OCI-LY3 (cell line): ENCODE measurements around the gene SLC10A3.
"Not testable (repeated sequence)": the region's sequence is repeated elsewhere in the genome, so short reads cannot be mapped to it uniquely, and the experiment has no call there.

Source experiments
- H2AFZ ChIP-seq: fragments of 200-600, 300-600 bp; shearing (Covaris generic); 2 replicates; pipeline ENCODE4 v1.6.0; 2014; ENCODE audit warnings: antibody characterized with exemption, low read depth, low read length
- H3K27ac ChIP-seq: fragments of 200-600, 300-600 bp; sonication (generic); 2 replicates; pipeline ENCODE4 v1.5.1; 2014; ENCODE audit warnings: mild to moderate bottlenecking, low read length, moderate library complexity, mixed read lengths
- H3K27me3 ChIP-seq: fragments of 200-600, 300-600 bp; sonication (generic); 2 replicates; pipeline ENCODE4 v1.6.1; 2014; ENCODE audit warnings: low read depth, low read length, mixed read lengths
- H3K36me3 ChIP-seq: fragments of 200-600, 300-600 bp; sonication (generic); replicated peaks from 2 replicates; pipeline ENCODE3; 2014; ENCODE audit warnings: low read depth, low read length, mixed read lengths
- H3K4me1 ChIP-seq: fragments of 300-600, 200-600 bp; sonication (generic); 2 replicates; pipeline ENCODE4 v1.6.1; 2014; ENCODE audit warnings: low read length, mixed read lengths
- H3K4me2 ChIP-seq: fragments of 200-600, 300-600 bp; sonication (generic); 2 replicates; pipeline ENCODE4 v1.6.1; 2014; ENCODE audit warnings: low read length, mixed read lengths
- H3K4me3 ChIP-seq: fragments of 300-600, 200-600 bp; sonication (generic); 2 replicates; pipeline ENCODE4 v1.5.1; 2014; ENCODE audit warnings: antibody characterized with exemption, mild to moderate bottlenecking, low read length, moderate library complexity
- H3K79me2 ChIP-seq: fragments of 300-600, 200-600 bp; shearing (Covaris generic); 2 replicates; pipeline ENCODE4 v1.6.1; 2014; ENCODE audit warnings: mild to moderate bottlenecking, low read length, mixed read lengths
- H3K9ac ChIP-seq: fragments of 300-600, 200-600 bp; shearing (Covaris generic); 2 replicates; pipeline ENCODE4 v1.6.0; 2014; ENCODE audit warnings: mild to moderate bottlenecking, low read length, moderate library complexity
- H3K9me3 ChIP-seq: fragments of 200-600, 300-600 bp; shearing (Covaris generic); 2 replicates; pipeline ENCODE4 v1.6.1; 2014; ENCODE audit warnings: low read length, mixed read lengths; ENCODE audit not compliant: insufficient read depth
- H4K20me1 ChIP-seq: fragments of 200-600, 300-600 bp; sonication (generic); 2 replicates; pipeline ENCODE4 v1.6.1; 2016; ENCODE audit warnings: low read length, mixed read lengths; ENCODE audit not compliant: insufficient read depth
- EZH2phosphoT487 ChIP-seq: fragments of 200-600 bp; shearing (Covaris generic); IDR thresholded peaks from 2 replicates; pipeline ENCODE4 v1.6.1; 2018; ENCODE audit warnings: antibody characterized with exemption, mixed run types, low read depth
- TF ChIP-seq, protein P1 (sequence below): fragments of 200-600, 300-600 bp; sonication (generic); IDR thresholded peaks from 2 replicates; pipeline ENCODE4 v1.5.1; 2014; ENCODE audit warnings: antibody characterized with exemption, low read length, low read depth

The SLC10A3 gene

GRCh38 chrX:154502098-154502497, 11.7 kb upstream of the SLC10A3 start:
- Histone ChIP-seq H3K9ac (no peak overlapping the region), H3K9me3 (no peaks in the 10 kb centered on the region), H3K36me3 (no peaks in the 10 kb centered on the region)

GRCh38 chrX:154501423-154501822, 11.0 kb upstream of the SLC10A3 start:
- peaks cover 12% of the 10 kb centered on the region for H3K4me1 ChIP-seq
- H3K36me3 ChIP-seq, H3K9ac ChIP-seq, H3K4me2 ChIP-seq, H4K20me1 ChIP-seq, H3K9me3 ChIP-seq, H3K27me3 ChIP-seq, H3K4me3 ChIP-seq, H3K79me2 ChIP-seq, H2AFZ ChIP-seq, H3K27ac ChIP-seq: not testable (repeated sequence)

More at GRCh38 chrX:154502098-154502497, 11.7 kb upstream of the SLC10A3 start:
- TF ChIP-seq, protein P1, sequence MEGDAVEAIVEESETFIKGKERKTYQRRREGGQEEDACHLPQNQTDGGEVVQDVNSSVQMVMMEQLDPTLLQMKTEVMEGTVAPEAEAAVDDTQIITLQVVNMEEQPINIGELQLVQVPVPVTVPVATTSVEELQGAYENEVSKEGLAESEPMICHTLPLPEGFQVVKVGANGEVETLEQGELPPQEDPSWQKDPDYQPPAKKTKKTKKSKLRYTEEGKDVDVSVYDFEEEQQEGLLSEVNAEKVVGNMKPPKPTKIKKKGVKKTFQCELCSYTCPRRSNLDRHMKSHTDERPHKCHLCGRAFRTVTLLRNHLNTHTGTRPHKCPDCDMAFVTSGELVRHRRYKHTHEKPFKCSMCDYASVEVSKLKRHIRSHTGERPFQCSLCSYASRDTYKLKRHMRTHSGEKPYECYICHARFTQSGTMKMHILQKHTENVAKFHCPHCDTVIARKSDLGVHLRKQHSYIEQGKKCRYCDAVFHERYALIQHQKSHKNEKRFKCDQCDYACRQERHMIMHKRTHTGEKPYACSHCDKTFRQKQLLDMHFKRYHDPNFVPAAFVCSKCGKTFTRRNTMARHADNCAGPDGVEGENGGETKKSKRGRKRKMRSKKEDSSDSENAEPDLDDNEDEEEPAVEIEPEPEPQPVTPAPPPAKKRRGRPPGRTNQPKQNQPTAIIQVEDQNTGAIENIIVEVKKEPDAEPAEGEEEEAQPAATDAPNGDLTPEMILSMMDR = no peak
- TF ChIP-seq EZH2phosphoT487 = no peak
- Histone ChIP-seq H4K20me1 (no peaks in the 10 kb centered on the region), H3K4me3 (no peak overlapping the region), H3K27me3 (no peaks in the 10 kb centered on the region), H3K4me2 (no peak overlapping the region), H3K4me1 (peaks cover 8% of the 10 kb centered on the region), H2AFZ (no peak overlapping the region), H3K27ac (no peak overlapping the region), H3K79me2 (no peaks in the 10 kb centered on the region)

DNA sequence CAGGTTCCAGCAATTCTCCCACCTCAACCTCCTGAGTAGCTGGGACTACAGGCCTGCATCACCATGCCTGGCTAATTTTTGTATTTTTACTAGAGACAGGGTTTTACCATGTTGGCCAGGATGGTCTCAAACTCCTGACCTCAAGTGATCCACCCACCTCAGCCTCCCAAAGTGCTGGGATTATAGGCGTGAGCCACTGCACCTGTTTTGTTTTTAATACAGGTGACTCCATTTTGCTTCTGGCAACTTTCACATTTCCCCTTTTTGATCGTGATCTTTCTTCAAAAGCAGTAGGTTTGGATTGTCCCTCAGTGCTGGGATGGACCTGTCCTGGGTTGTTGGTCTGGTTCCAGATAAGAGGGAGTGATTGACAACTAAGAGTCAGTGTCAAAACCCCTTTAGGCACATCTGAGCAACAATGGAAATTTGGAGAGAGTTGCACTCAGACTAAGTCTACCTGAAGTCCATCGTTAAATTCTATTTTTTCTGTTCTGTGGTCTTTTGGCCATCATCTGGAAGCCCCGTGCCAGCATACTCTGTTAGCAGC, 6.2 kb upstream of the SLC10A3 start:
- not testable (repeated sequence) for H3K9ac ChIP-seq, H4K20me1 ChIP-seq, H3K4me3 ChIP-seq, H3K36me3 ChIP-seq, H3K27ac ChIP-seq, H3K27me3 ChIP-seq, H2AFZ ChIP-seq, H3K4me2 ChIP-seq, H3K9me3 ChIP-seq, H3K79me2 ChIP-seq
- H3K4me1 ChIP-seq = peaks cover 12% of the 10 kb centered on the region

GRCh38 chrX:154495472-154495922, 5.1 kb upstream of the SLC10A3 start:
- Histone ChIP-seq H3K79me2 (no peaks in the 10 kb centered on the region), H2AFZ (no peak overlapping the region)

DNA sequence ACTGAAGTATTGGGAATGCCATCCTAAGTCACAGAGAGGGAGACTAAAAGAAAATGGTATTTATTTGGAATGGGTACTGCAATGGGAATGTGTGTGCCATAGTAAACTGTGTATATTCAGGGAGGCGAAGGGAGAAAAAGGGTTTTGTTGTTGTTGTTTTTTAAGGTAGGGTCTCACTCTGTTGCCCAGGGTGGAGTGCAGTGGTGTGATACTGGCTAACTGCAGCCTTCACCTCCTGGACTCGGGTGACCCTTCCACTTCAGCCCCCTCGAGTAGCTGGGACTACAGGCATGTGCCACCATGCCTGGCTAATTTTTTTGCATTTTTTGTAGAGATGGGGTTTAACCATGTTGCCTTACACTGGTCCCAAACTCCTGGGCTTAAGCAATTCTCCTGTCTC, 4.3 kb upstream of the SLC10A3 start:
- Histone ChIP-seq H3K9me3 (no peaks in the 10 kb centered on the region), H3K27me3 (no peaks in the 10 kb centered on the region), H3K27ac (no peak overlapping the region), H3K79me2 (no peaks in the 10 kb centered on the region), H2AFZ (no peak overlapping the region), H3K9ac (no peak overlapping the region), H3K4me3 (no peak overlapping the region), H4K20me1 (no peaks in the 10 kb centered on the region), H3K36me3 (no peaks in the 10 kb centered on the region), H3K4me1 (peaks cover 16% of the 10 kb centered on the region), H3K4me2 (no peak overlapping the region)
- TF ChIP-seq, protein P1 = no peak
- TF ChIP-seq EZH2phosphoT487 = no peak

More at GRCh38 chrX:154495472-154495922, 5.1 kb upstream of the SLC10A3 start:
- Histone ChIP-seq H3K27me3 (no peaks in the 10 kb centered on the region), H3K9ac (no peak overlapping the region), H3K4me2 (no peak overlapping the region), H3K9me3 (no peaks in the 10 kb centered on the region), H3K36me3 (no peaks in the 10 kb centered on the region), H4K20me1 (no peaks in the 10 kb centered on the region), H3K4me3 (no peak overlapping the region), H3K27ac (no peak overlapping the region), H3K4me1 (peaks cover 16% of the 10 kb centered on the region)
- TF ChIP-seq, protein P1 = no peak
- no peak for TF ChIP-seq EZH2phosphoT487
